Uterus (tissue), 4 donors: ENCODE results near the gene LYPD8. TPM values are rescaled to one million over a fixed set of nuclear protein-coding genes. Genes with fewer than 3 reads are reported as not detected.

Experiments
- DNase-seq, 2 donors: peaks; one replicate each; pipeline ENCODE4 v3.0.0-alpha.2; 2019 to 2020
- H3K27ac ChIP-seq, 2 donors: fragments of 200-600 bp; sonication (generic); 1 replicate in 1 of 2; 2 replicates in 1 of 2; pipeline ENCODE4 v1.5.1; 2016 to 2018
- H3K27me3 ChIP-seq, 2 donors: fragments of 200-600 bp; sonication (generic); one replicate each; pipeline ENCODE4 v1.5.1; 2018 to 2019; ENCODE audit warnings: control low read depth in 1 of 2
- H3K36me3 ChIP-seq, 2 donors: fragments of 200-600 bp; sonication (generic); one replicate each; pipeline ENCODE4 v1.5.1; 2019; ENCODE audit warnings: control low read depth in 1 of 2
- H3K4me1 ChIP-seq, 2 donors: fragments of 200-600 bp; sonication (generic); one replicate each; pipeline ENCODE4 v1.5.1; 2018 to 2019; ENCODE audit warnings: control low read depth in 1 of 2
- H3K4me3 ChIP-seq, 2 donors: fragments of 200-600 bp; sonication (generic); 1 replicate in 1 of 2; 2 replicates in 1 of 2; pipeline ENCODE4 v1.5.1; 2018 to 2019; ENCODE audit warnings: mild to moderate bottlenecking in 1 of 2
- H3K9me3 ChIP-seq, 2 donors: fragments of 200-600 bp; sonication (generic); one replicate each; pipeline ENCODE4 v1.5.1; 2019; ENCODE audit warnings: control low read depth in 1 of 2
- CTCF ChIP-seq, 4 experiments: fragments of 200-600 bp in 2 of 4; fragments of 450-650 bp in 2 of 4; sonication (generic) in 2 of 4; IDR thresholded peaks; one replicate each; pipeline ENCODE4 v1.5.1; 2016 to 2019; ENCODE audit warnings: antibody characterized with exemption in 4 of 4, mild to moderate bottlenecking in 2 of 4, moderate library complexity in 1 of 4
- POLR2A ChIP-seq, 2 donors: fragments of 450-650 bp; IDR thresholded peaks; one replicate each; pipeline ENCODE4 v1.6.1; 2016; ENCODE audit warnings: antibody characterized with exemption in 2 of 2, mild to moderate bottlenecking in 1 of 2, moderate library complexity in 1 of 2
- intact Hi-C: fragments of 100-400 bp; cut with DNase I; formaldehyde crosslinking; loops from one replicate; pipeline ENCODE4 v1.15.1; 2023; ENCODE audit warnings: low total_unique reads
- total RNA-seq, 4 donors: library from RNA; depleted of rRNA in 3 of 4; stranded (reverse); fragments of >200 nt in 3 of 4; gene quantifications; one replicate each; pipeline versions ENCODE4 v1.1.0 to v1.2.4, GENCODE V29; 2014 to 2023
- donor health status: DM: yes; HTN: yes; CAD: no.

The LYPD8 gene
- total RNA-seq, 4 donors from 2014 or later = not detected

DNA sequence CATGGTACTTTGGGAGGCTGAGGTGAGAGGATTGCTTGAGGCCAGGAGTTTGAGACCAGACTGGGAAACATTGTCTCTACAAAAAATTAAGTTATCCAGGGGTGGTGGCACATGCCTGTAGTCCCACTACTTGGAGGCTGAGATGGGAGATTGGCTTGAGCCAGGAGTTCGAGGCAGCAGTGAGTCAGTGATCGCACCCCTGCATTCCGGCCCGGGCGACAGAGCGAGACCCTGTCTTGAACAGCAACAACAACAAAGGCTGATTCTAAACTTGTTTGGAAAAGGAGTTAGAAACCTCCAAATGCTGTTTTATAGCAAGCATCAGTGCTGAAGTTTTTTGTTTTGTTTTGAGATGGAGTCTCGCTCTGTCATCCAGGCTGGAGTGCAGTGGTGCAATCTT, 14.7 kb downstream of the LYPD8 start:
- no peak for TF ChIP-seq POLR2A (IDR thresholded peaks at IDR 0.05)
- no peak for TF ChIP-seq CTCF (IDR thresholded peaks at IDR 0.05)
- H3K27ac ChIP-seq = no peak overlapping the region
- intact Hi-C loops = no loop called here

GRCh38 chr1:248739572-248740205, 15.9 kb downstream of the LYPD8 start:
- intact Hi-C loops = no loop called here

More for the DNA sequence above, 14.7 kb downstream of the LYPD8 start:
- DNase-seq = no peak
- no peaks in the 10 kb centered on the region for H3K9me3 ChIP-seq
- H3K4me3 ChIP-seq = no peak overlapping the region
- no peaks in the 10 kb centered on the region for H3K4me1 ChIP-seq
- no peaks in the 10 kb centered on the region for H3K36me3 ChIP-seq
- no peaks in the 10 kb centered on the region for H3K27me3 ChIP-seq

DNA sequence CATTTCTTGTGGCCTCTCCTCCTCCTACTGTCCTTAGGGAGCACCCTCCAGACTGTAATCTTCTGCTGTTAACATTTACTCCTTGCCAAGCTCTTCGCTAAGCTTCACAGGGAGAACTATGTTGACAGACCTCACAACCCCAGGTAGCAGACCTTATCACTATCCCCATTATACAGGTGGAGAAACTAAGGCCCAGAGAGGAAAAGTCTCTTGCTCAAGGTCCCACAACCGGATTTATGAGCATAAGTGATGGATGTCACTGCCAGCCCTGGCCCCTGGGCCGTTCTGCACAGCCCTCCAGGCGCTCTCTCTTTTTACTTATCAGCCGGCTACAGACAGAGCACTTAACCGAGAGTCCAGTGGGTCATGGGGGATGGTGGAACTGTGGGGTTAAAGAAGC, 18.1 kb downstream of the LYPD8 start:
- no peaks in the 10 kb centered on the region for H3K9me3 ChIP-seq
- H3K27me3 ChIP-seq = no peaks in the 10 kb centered on the region
- TF ChIP-seq CTCF (IDR thresholded peaks at IDR 0.05) (no peak), POLR2A (IDR thresholded peaks at IDR 0.05) (no peak)
- H3K4me1 ChIP-seq = no peaks in the 10 kb centered on the region
- no peak for DNase-seq
- H3K36me3 ChIP-seq = no peaks in the 10 kb centered on the region
- intact Hi-C loops = no loop called here
- H3K4me3 ChIP-seq = no peak overlapping the region
- H3K27ac ChIP-seq = no peak overlapping the region

More at GRCh38 chr1:248739572-248740205, 15.9 kb downstream of the LYPD8 start:
- Histone ChIP-seq H3K36me3 (no peaks in the 10 kb centered on the region), H3K4me3 (no peak overlapping the region), H3K27me3 (no peaks in the 10 kb centered on the region), H3K4me1 (no peaks in the 10 kb centered on the region), H3K9me3 (no peaks in the 10 kb centered on the region), H3K27ac (no peak overlapping the region)
- TF ChIP-seq POLR2A (IDR thresholded peaks at IDR 0.05) (no peak), CTCF (IDR thresholded peaks at IDR 0.05) (no peak)
- DNase-seq = no peak

GRCh38 chr1:248736977-248737376, 18.6 kb downstream of the LYPD8 start:
- H3K36me3 ChIP-seq = no peaks in the 10 kb centered on the region
- DNase-seq = no peak
- no peaks in the 10 kb centered on the region for H3K4me1 ChIP-seq
- H3K9me3 ChIP-seq = no peaks in the 10 kb centered on the region
- intact Hi-C loops = no loop called here
- no peaks in the 10 kb centered on the region for H3K27me3 ChIP-seq
- no peak overlapping the region for H3K4me3 ChIP-seq
- TF ChIP-seq POLR2A (IDR thresholded peaks at IDR 0.05) = no peak
- no peak for TF ChIP-seq CTCF (IDR thresholded peaks at IDR 0.05)
- H3K27ac ChIP-seq = no peak overlapping the region

DNA sequence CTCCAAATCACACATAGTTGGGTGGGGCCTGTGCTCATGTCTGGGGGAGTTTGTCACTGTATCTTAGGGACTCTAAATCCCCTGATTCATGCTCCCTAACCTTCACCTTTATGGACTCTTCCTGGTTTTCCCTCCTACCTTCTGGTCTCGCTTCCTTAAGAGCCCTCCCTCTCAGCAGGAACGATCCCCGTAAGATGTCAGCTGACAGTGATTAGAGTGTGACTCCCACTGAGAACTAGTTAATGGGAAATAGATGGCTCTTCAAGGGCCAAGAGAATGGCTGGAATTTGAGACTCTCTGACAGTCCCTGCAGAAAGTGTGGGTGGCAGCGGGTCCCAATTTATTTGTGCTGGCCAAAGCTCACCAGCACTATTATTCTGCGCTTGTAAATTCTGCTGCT, 22.0 kb downstream of the LYPD8 start:
- no peaks in the 10 kb centered on the region for H3K36me3 ChIP-seq
- TF ChIP-seq CTCF (IDR thresholded peaks at IDR 0.05) = no peak
- no peak for TF ChIP-seq POLR2A (IDR thresholded peaks at IDR 0.05)
- intact Hi-C loops = no loop called here

More for the DNA sequence above, 22.0 kb downstream of the LYPD8 start:
- Histone ChIP-seq H3K27me3 (no peaks in the 10 kb centered on the region), H3K27ac (no peak overlapping the region), H3K4me1 (no peaks in the 10 kb centered on the region), H3K9me3 (no peaks in the 10 kb centered on the region), H3K4me3 (no peak overlapping the region)
- DNase-seq = no peak
